K562 (cell line): ENCODE results near the gene DEK. TPM values are rescaled to one million over a fixed set of nuclear protein-coding genes. Genes with fewer than 3 reads are reported as not detected.
A peak's percentile ranks its signal among the peaks of the same experiment; 100 is the strongest.

Experiments used
- C11orf30 ChIP-seq: fragments of 450-650 bp; IDR thresholded peaks from 2 replicates; pipeline ENCODE4 v1.6.1; 2016; ENCODE audit warnings: low read depth, mild to moderate bottlenecking
- CBX8 ChIP-seq: fragments of 200-600 bp; sonication (generic); IDR thresholded peaks from 2 replicates; pipeline ENCODE4 v1.6.1; 2012; ENCODE audit warnings: borderline replicate concordance, mixed run types, low read depth, mild to moderate bottlenecking, moderate library complexity, mixed read lengths, low read length, control low read depth, inconsistent platforms; ENCODE audit not compliant: poor library complexity, severe bottlenecking; ENCODE audit errors: extremely low read depth
- CHD1 ChIP-seq: fragments of 200-600 bp; sonication (generic); IDR thresholded peaks from one replicate; pipeline ENCODE4 v1.6.1; 2012; ENCODE audit warnings: mild to moderate bottlenecking, moderate library complexity, low read length, inconsistent platforms
- NONO ChIP-seq, 2 experiments: fragments of 200-400 bp in 1 of 2; fragments of 450-650 bp in 1 of 2; formaldehyde crosslinking in 1 of 2; IDR thresholded peaks; 2 replicates each; pipeline ENCODE4 v1.6.1; 2017; ENCODE audit warnings: low read depth in 2 of 2, mild to moderate bottlenecking in 2 of 2, moderate library complexity in 2 of 2, low read length in 1 of 2
- PHF20 ChIP-seq: fragments of 450-650 bp; IDR thresholded peaks from 2 replicates; pipeline ENCODE4 v1.6.1; 2018; ENCODE audit not compliant: partially characterized antibody
- SIN3A ChIP-seq, 2 experiments: fragments of 150-350 bp in 1 of 2; IDR thresholded peaks; 2 replicates each; pipeline ENCODE4 v1.6.1; 2011 to 2016; ENCODE audit warnings: borderline replicate concordance in 2 of 2, low read depth in 2 of 2, low read length in 2 of 2, mild to moderate bottlenecking in 2 of 2, moderate library complexity in 2 of 2; ENCODE audit not compliant: control insufficient read depth in 1 of 2
- ZBTB12 ChIP-seq: fragments of 250-450 bp; sonication (Bioruptor Pico); IDR thresholded peaks from 2 replicates; pipeline ENCODE4 v1.4.0; 2020
- ZNF175 ChIP-seq: fragments of 200-800 bp; sonication (Bioruptor generic); IDR thresholded peaks from 2 replicates; pipeline ENCODE4 v1.6.1; 2016; ENCODE audit warnings: low read depth, mild to moderate bottlenecking, missing genetic modification characterization, missing compliant biosample characterization
- ZNF316 ChIP-seq: fragments of 450-650 bp; IDR thresholded peaks from 2 replicates; pipeline ENCODE4 v1.6.1; 2016
- polyA plus RNA-seq, 8 experiments: library from polyadenylated mRNA; depleted of rRNA in 4 of 8; stranded (reverse) in 5 of 8; unstranded in 3 of 8; fragments of >200 nt; fragmentation: Nextera tagmentation in 2 of 8; fragmentation: Illumina TruSeq in 1 of 8; extraction: Ambion mirVana in 2 of 8; extraction: Trizol in 1 of 8; gene quantifications; 2 replicates each; pipeline versions ENCODE4 v1.2.1 to v1.2.3, GENCODE V29; 2011 to 2014; ENCODE audit warnings: inconsistent platforms in 1 of 8, missing spikeins in 1 of 8
- total RNA-seq, 7 experiments: library from RNA; depleted of rRNA in 6 of 7; stranded (reverse); fragments of >200 nt in 6 of 7; fragmentation: Illumina TruSeq in 2 of 7; extraction: Trizol in 2 of 7; gene quantifications; 2 replicates each; pipeline versions ENCODE4 v1.2.1 to v1.2.3, GENCODE V29; 2011 to 2021; ENCODE audit warnings: low replicate concordance in 1 of 7
- TF ChIP-seq, protein P1 (sequence below): fragments of 450-650 bp; IDR thresholded peaks from 2 replicates; pipeline ENCODE4 v1.6.1; 2016; ENCODE audit warnings: mild to moderate bottlenecking, moderate library complexity
- TF ChIP-seq, protein P2 (sequence below): fragments of 250-450 bp; sonication (Bioruptor Pico); IDR thresholded peaks from 2 replicates; pipeline ENCODE4 v1.5.0; 2022; ENCODE audit warnings: mild to moderate bottlenecking

The DEK gene
- total and polyA plus RNA-seq, 9 of the 15 experiments (the other 6 are each of a cell fraction or from before 2014, with no cell fraction given), result 82.3 to 338 (median 184) TPM

GRCh38 chr6:18262702-18263417 lies 1.5 kb downstream of the DEK start (continued):
- TF ChIP-seq, protein P1, sequence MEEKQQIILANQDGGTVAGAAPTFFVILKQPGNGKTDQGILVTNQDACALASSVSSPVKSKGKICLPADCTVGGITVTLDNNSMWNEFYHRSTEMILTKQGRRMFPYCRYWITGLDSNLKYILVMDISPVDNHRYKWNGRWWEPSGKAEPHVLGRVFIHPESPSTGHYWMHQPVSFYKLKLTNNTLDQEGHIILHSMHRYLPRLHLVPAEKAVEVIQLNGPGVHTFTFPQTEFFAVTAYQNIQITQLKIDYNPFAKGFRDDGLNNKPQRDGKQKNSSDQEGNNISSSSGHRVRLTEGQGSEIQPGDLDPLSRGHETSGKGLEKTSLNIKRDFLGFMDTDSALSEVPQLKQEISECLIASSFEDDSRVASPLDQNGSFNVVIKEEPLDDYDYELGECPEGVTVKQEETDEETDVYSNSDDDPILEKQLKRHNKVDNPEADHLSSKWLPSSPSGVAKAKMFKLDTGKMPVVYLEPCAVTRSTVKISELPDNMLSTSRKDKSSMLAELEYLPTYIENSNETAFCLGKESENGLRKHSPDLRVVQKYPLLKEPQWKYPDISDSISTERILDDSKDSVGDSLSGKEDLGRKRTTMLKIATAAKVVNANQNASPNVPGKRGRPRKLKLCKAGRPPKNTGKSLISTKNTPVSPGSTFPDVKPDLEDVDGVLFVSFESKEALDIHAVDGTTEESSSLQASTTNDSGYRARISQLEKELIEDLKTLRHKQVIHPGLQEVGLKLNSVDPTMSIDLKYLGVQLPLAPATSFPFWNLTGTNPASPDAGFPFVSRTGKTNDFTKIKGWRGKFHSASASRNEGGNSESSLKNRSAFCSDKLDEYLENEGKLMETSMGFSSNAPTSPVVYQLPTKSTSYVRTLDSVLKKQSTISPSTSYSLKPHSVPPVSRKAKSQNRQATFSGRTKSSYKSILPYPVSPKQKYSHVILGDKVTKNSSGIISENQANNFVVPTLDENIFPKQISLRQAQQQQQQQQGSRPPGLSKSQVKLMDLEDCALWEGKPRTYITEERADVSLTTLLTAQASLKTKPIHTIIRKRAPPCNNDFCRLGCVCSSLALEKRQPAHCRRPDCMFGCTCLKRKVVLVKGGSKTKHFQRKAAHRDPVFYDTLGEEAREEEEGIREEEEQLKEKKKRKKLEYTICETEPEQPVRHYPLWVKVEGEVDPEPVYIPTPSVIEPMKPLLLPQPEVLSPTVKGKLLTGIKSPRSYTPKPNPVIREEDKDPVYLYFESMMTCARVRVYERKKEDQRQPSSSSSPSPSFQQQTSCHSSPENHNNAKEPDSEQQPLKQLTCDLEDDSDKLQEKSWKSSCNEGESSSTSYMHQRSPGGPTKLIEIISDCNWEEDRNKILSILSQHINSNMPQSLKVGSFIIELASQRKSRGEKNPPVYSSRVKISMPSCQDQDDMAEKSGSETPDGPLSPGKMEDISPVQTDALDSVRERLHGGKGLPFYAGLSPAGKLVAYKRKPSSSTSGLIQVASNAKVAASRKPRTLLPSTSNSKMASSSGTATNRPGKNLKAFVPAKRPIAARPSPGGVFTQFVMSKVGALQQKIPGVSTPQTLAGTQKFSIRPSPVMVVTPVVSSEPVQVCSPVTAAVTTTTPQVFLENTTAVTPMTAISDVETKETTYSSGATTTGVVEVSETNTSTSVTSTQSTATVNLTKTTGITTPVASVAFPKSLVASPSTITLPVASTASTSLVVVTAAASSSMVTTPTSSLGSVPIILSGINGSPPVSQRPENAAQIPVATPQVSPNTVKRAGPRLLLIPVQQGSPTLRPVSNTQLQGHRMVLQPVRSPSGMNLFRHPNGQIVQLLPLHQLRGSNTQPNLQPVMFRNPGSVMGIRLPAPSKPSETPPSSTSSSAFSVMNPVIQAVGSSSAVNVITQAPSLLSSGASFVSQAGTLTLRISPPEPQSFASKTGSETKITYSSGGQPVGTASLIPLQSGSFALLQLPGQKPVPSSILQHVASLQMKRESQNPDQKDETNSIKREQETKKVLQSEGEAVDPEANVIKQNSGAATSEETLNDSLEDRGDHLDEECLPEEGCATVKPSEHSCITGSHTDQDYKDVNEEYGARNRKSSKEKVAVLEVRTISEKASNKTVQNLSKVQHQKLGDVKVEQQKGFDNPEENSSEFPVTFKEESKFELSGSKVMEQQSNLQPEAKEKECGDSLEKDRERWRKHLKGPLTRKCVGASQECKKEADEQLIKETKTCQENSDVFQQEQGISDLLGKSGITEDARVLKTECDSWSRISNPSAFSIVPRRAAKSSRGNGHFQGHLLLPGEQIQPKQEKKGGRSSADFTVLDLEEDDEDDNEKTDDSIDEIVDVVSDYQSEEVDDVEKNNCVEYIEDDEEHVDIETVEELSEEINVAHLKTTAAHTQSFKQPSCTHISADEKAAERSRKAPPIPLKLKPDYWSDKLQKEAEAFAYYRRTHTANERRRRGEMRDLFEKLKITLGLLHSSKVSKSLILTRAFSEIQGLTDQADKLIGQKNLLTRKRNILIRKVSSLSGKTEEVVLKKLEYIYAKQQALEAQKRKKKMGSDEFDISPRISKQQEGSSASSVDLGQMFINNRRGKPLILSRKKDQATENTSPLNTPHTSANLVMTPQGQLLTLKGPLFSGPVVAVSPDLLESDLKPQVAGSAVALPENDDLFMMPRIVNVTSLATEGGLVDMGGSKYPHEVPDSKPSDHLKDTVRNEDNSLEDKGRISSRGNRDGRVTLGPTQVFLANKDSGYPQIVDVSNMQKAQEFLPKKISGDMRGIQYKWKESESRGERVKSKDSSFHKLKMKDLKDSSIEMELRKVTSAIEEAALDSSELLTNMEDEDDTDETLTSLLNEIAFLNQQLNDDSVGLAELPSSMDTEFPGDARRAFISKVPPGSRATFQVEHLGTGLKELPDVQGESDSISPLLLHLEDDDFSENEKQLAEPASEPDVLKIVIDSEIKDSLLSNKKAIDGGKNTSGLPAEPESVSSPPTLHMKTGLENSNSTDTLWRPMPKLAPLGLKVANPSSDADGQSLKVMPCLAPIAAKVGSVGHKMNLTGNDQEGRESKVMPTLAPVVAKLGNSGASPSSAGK, result peak; percentile 51
- 0 out of 2 replicates have a peak, but pooled peaks have one; percentile 5 for TF ChIP-seq C11orf30
- 0 out of 2 replicates have a peak, but pooled peaks have one; percentile 15 for TF ChIP-seq ZNF175 (CRISPR knock-in tag)
- TF ChIP-seq CBX8, result no peak
- 0 out of 4 replicates have a peak, but pooled peaks of 1 of the 2 experiments have one; percentile 13 for TF ChIP-seq NONO (IDR thresholded peaks at IDR 0.05; ENCODE audit: low read depth in 2 of 2, low read length in 1 of 2)
- peak; percentile 5 to 50; a peak in 1 of 4 replicates for TF ChIP-seq SIN3A (IDR thresholded peaks at IDR 0.05; ENCODE audit: borderline replicate concordance in 2 of 2, control insufficient read depth in 1 of 2, low read depth in 2 of 2, low read length in 2 of 2)
- 0 out of 2 replicates have a peak, but pooled peaks have one; percentile 39 for TF ChIP-seq ZNF316
- no peak for TF ChIP-seq PHF20
- TF ChIP-seq, protein P2, sequence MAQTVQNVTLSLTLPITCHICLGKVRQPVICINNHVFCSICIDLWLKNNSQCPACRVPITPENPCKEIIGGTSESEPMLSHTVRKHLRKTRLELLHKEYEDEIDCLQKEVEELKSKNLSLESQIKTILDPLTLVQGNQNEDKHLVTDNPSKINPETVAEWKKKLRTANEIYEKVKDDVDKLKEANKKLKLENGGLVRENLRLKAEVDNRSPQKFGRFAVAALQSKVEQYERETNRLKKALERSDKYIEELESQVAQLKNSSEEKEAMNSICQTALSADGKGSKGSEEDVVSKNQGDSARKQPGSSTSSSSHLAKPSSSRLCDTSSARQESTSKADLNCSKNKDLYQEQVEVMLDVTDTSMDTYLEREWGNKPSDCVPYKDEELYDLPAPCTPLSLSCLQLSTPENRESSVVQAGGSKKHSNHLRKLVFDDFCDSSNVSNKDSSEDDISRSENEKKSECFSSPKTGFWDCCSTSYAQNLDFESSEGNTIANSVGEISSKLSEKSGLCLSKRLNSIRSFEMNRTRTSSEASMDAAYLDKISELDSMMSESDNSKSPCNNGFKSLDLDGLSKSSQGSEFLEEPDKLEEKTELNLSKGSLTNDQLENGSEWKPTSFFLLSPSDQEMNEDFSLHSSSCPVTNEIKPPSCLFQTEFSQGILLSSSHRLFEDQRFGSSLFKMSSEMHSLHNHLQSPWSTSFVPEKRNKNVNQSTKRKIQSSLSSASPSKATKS (CRISPR knock-in tag), result no peak
- peak; percentile 77 for TF ChIP-seq CHD1
- TF ChIP-seq ZBTB12, result no peak
